ENCODE results near the gene KBTBD7.

Gene KBTBD7

GRCh38 chr13:41212881-41213280 lies 18.5 kb upstream of the KBTBD7 start:
- TF ChIP-seq ZFX (IDR thresholded peaks at IDR 0.05) (no peak), CTCF (conservative IDR thresholded peaks at IDR 0.05) (no peak)
- no peak overlapping the region for H3K27ac ChIP-seq

GRCh38 chr13:41211062-41211461 lies 16.7 kb upstream of the KBTBD7 start:
- H3K27ac ChIP-seq = no peak overlapping the region
- no peak for TF ChIP-seq ZFX (IDR thresholded peaks at IDR 0.05)
- no peak for TF ChIP-seq CTCF (conservative IDR thresholded peaks at IDR 0.05)

DNA sequence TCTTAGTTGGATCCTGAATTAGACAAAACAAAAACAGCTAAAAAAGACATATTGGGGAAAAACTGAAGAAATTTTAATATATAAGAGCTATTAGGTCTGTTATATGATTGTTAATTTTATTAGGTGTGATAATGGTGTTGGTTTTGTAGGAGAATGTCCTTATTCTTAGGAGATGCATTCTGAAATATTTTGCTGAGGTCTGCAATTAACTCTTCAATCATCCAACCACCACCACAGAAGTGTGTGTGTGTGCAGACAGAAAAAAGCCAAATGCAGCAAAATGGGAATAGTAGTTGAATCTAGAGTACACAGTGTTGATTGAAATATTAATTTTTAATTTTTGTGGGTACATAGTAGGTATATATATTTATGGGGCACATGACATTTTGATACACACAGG lies 12.1 kb upstream of the KBTBD7 start:
- TF ChIP-seq ZFX (IDR thresholded peaks at IDR 0.05) (no peak), CTCF (conservative IDR thresholded peaks at IDR 0.05) (no peak)
- H3K27ac ChIP-seq = no peak overlapping the region

DNA sequence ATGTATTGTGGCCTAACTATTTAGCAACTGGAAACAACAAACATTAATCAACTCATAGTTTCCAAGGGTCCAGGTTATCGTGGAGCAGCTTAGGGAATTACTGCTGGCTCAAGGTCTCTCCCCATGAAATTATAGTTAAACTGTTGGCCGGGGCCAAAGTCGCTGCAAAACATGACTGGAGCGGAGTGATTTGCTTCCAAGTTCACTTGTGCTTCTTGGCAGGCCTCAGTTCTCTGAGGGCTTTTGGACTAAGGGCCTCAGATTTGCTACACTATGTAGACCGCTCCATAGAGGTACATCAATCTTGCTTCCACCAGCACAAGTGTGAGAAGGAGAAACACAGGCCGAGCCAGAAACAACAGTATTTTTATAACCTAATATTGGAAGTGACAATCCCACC lies 9.4 kb upstream of the KBTBD7 start:
- no peak for TF ChIP-seq ZFX (IDR thresholded peaks at IDR 0.05)
- no peak for TF ChIP-seq CTCF (conservative IDR thresholded peaks at IDR 0.05)
- H3K27ac ChIP-seq = no peak overlapping the region

- no peak overlapping the region for H3K27ac ChIP-seq
- TF ChIP-seq CTCF (conservative IDR thresholded peaks at IDR 0.05) = no peak
- TF ChIP-seq ZFX (IDR thresholded peaks at IDR 0.05) = no peak
Observed at GRCh38 chr13:41200126-41200525, 5.8 kb upstream of the KBTBD7 start.

GRCh38 chr13:41199526-41199925 lies 5.2 kb upstream of the KBTBD7 start:
- TF ChIP-seq CTCF (conservative IDR thresholded peaks at IDR 0.05) (no peak), ZFX (IDR thresholded peaks at IDR 0.05) (no peak)
- H3K27ac ChIP-seq = no peak overlapping the region

- TF ChIP-seq CTCF (conservative IDR thresholded peaks at IDR 0.05) (no peak), ZFX (IDR thresholded peaks at IDR 0.05) (no peak)
Observed at GRCh38 chr13:41199079-41199478, 4.7 kb upstream of the KBTBD7 start.

More at GRCh38 chr13:41199079-41199478, 4.7 kb upstream of the KBTBD7 start:
- H3K27ac ChIP-seq = no peak overlapping the region

All from C4-2B (cell line).